SK-N-MC (cell line): ENCODE results near the gene CCM2.

Source experiments
- EZH2 ChIP-seq: fragments of 200-600 bp; sonication (generic); IDR thresholded peaks from one replicate; pipeline ENCODE4 v1.6.1; 2017; ENCODE audit warnings: antibody characterized with exemption
- FOXP2 ChIP-seq: optimal IDR thresholded peaks from 2 replicates; pipeline ENCODE3; 2011; ENCODE audit warnings: mild to moderate bottlenecking, moderate library complexity; ENCODE audit not compliant: insufficient read depth; ENCODE audit errors: extremely low read length, control extremely low read depth
- POLR2AphosphoS5 ChIP-seq: IDR thresholded peaks from 2 replicates; pipeline ENCODE4 v1.6.1; 2012; ENCODE audit warnings: mild to moderate bottlenecking, low read depth, low read length, borderline replicate concordance

DNA sequence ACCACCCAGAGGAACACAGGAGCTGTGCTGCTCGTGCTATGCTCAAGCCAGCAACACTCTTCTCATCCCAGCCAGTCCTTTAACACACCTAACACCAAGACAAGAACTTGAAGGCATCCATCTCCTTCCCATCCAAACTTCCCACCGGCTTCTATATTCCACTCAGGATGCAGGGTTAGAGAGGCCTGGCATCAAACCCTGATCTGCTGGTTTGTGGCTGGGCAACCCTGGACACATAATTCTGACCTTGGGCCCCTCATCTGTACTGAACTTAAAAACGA is 15.6 kb upstream of the CCM2 start:
- TF ChIP-seq POLR2AphosphoS5, result peak; percentile 35; the same call in 1 of the 2 replicates
- TF ChIP-seq EZH2, result no peak
- TF ChIP-seq FOXP2, result no peak
